Right hindlimb (tissue), 1 donor: ENCODE measurements around the gene ADAMTS3.
A peak's percentile ranks its signal among the peaks of the same experiment; 100 is the strongest.

Source experiments
- DNase-seq: peaks from one replicate; pipeline ENCODE4 v3.0.0-alpha.2; 2018

ADAMTS3 gene

DNA sequence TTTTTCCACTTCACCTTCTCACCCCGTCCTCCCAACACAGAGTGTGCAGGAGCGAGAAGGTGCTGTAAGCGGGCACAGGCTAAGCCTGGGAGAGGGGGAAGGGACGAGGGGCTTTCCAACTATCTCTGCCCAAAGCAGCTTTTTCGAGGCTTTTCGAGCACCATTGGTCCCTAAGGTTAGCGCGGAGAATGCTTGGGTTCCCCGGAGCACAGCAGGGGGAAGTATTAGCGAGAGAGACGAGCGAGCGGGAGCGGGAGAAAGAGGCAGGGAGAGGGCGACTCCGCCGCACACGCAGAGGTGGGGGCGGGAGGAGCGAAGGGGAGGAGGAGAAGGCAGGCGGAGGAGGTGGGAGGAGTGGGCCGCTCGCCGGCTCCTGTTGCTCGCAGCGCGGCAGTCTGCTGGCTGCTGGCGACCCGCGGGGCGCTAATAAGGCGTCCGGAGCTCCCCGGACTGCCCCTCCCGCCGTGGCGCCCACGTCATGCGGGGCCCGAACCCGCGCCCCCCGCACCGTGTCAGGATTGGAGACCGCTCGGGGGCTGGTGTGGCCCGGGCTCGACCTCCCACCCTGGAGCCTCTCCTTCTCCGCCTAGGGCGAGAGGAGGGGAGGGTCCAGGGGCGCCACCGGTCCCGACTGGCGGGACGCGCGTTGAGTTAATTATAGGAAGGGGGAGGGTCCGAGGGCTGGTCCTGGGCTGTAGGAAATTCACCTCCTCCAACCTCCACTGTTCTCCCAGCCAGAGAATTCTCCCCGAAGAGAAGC, at the start of gene ADAMTS3:
ADAMTS3 (minus strand) TSS at position 263 of the 760 bp plus-strand sequence. CDS start 459 bp downstream, outside the sequence.
- peak; percentile 90 for DNase-seq

GRCh38 chr4:72613959-72614358, 44.9 kb upstream of the ADAMTS3 start:
- no peak for DNase-seq

- DNase-seq = no peak
These were observed 37.7 kb upstream of the ADAMTS3 start for GRCh38 chr4:72606751-72607150.

DNA sequence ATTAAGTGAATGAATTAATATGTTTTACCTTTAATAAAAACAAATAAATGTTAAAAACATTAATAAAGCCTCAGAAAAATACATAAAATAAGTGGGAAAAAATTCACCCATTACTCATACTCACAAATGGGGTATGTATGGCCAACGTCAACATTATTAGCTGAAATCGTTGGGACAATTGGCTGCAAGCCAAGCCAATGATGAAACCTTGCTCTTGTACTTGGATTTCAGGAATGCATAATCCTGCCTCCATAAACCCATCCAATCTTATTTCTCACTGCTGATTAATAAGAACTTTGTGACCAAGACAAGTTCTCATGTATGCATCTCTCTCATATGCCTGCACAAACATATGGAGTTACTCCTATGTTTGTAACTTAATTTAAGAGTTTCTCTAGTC, 35.3 kb upstream of the ADAMTS3 start:
- DNase-seq = no peak

DNA sequence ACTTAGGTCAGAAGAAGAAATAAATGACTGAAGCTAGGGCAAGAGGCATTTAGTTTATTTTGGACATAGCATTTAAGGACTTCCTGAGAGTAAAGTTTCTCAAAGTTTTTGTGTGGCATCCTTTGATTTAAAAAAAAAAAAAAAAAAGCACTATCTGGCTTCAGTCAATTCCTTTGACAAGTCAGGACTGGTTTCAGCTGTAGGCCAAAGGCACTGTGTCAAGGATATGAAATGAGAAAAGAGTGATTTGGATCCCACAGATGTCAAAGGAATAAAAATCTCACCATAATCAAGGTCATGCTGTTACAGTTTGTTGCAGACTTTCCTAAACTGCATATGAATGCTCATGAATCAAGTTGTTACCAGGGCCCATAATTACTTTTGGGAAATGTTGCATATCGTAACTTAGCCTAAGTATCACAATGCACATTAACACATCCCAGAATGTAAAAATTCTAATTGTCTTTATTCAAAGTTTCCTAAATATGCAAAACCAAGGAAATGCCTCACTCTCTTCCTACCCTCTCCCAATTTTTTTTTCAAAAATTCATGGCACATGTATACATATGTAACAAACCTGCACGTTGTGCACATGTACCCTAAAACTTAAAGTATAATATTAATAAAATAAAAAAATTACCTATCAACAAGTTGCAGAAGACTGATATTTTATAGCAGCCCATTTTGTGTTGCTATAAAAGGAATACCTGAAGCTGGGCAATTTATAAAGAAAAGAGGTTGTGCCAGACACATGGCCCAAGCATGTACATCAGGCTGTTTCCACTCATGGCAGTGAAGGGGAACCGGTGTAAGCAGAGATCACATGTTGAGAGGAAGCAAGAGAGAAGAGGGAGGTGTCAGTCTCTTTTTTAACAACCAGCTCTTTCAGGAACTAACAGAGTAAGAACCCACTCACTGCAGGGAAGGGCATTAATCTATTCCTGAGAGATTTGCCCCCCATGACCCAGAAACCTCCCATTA, 33.7 kb upstream of the ADAMTS3 start:
- DNase-seq = no peak

DNA sequence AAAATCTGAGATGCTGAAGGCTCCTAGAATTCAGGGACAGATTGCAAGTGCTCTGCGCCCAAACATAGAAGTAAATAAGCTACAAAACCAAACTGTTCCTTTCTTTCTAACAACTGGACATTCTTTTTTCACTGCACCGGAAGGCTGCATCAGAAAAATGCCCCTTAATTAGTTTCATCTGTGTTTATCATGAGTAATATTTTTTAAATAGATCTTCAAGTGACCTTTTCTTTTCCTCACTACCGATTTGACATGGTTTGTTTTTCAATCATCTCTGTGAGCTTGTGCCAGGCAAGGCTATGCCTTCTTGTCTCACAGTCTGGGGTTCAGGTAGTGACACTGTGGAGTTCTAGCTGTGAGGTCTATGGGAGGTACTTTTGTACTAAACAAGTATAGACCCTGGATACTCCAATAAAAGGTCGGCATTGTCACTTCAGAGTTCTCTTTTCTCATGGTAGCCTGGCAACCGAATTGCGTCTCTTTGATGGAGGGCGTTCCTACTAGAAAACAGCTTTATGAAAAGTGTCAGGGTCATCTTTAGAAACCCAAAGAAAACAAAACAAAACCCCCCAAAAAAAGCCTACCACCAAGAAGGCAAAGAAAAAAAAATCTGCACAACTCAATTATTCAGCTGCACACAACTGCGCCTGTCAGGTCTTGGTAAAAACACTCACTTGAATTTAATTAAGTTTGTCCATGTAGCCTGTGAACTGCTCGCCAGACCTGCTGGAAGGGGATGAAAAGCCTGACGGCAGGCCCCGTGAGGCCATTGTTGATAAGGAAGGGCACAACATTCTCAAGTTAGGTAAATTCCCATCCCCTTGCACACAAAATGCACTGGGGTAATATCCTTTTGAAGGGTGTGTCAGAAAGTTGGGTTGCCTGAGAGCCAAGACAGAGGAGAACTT, 22.8 kb upstream of the ADAMTS3 start:
- no peak for DNase-seq

DNA sequence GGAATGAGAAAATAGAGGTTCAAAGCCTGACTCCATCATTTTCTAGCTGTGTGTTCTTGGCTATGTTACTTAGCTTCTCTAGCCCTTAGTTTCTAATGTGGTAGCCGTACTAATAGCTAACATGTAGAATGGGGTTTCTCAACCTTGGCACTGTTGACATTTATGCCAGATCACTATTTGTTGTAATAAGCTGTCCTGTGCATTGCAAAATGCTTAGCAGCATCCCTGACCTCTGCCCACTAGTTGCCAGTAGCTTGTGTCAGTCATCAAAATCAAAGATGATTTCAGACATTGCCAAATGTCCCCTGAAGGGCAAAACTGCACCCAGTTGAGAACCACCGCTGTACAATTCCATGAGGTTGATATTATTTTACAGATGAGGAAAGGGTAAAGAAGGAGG, 18.3 kb upstream of the ADAMTS3 start:
- DNase-seq = no peak

- no peak for DNase-seq
These were observed 13.8 kb upstream of the ADAMTS3 start for GRCh38 chr4:72582853-72583252.

GRCh38 chr4:72577211-72577610, 8.2 kb upstream of the ADAMTS3 start:
- no peak for DNase-seq

DNA sequence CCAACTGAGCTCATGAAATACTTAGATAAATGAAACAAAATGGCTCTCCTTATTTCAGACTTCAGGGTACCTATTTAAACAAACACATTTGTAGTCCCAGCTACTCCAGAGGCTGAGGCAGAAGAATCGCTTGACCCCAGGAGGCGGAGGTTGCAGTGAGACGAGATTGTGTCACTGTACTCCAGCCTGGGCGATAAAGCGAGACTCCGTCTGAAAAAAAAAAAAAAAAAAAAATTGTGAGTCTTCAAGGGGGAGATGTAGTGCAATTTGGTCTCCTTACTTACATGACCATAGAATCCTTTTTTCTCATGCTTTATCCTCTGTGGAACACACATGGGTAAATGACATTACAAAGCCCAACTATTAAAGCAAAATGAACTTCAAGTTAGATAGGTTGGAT, 2.3 kb upstream of the ADAMTS3 start:
- DNase-seq = no peak

GRCh38 chr4:72569719-72570235, 756 bp upstream of the ADAMTS3 start:
- DNase-seq = no peak

- peak; percentile 91 for DNase-seq
These were observed 973 bp downstream of the ADAMTS3 start for GRCh38 chr4:72567821-72568675.

- no peak for DNase-seq
These were observed 2.0 kb downstream of the ADAMTS3 start for GRCh38 chr4:72567036-72567435.

DNA sequence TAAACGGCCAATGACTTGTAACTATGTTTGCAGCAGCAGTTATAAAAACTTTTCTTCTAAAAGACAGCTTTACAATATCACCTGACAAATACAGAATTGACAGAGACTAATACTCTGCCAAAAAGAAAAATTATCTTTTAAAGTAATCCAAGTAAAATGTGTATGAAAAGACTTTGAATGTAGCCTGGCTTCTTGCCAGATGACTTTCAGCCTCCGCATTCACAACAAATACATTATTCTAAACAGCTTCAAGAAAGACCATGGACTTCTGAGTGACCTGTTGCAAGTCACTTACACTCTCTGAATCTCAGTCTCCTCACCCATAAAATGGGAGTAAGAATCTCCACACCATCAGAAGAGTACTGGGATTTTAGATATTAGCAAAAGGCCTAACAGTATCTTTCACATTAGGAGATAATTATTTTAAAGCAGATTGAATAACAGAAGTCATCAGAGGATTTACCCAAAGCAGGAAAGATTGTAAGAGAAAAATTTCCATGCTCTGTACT, 2.5 kb downstream of the ADAMTS3 start:
- no peak for DNase-seq

GRCh38 chr4:72564789-72565188, 4.2 kb downstream of the ADAMTS3 start:
- no peak for DNase-seq

- DNase-seq = no peak
These were observed 4.8 kb downstream of the ADAMTS3 start for GRCh38 chr4:72564184-72564583.

GRCh38 chr4:72558655-72559054, 10.4 kb downstream of the ADAMTS3 start:
- DNase-seq = no peak

DNA sequence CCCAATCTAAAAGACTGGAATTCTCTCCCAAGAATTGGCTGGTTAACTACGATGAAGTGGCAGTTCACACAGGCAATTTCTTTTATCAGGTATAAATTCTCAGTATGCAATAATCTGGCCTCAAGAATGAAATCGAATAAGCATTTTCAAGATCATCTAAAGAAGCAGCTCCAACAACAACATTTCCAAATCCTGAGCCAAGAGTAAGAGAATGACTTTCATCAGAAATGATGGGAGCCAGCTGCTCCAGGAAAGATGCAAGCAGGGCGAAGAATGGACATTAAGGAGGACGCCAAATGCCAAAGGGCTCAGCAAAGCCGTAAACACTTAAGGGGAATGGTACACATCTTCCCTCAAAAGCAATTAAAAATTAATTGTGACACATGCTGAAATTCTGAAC, 12.0 kb downstream of the ADAMTS3 start:
- no peak for DNase-seq

- no peak for DNase-seq
These were observed 13.6 kb downstream of the ADAMTS3 start for GRCh38 chr4:72555377-72555831.

GRCh38 chr4:72553540-72554337, 15.3 kb downstream of the ADAMTS3 start:
- no peak for DNase-seq
